Mesothelial cell of epicardium (in vitro differentiated cells): ENCODE results near the gene AXL. TPM values are rescaled to one million over a fixed set of nuclear protein-coding genes. Genes with fewer than 3 reads are reported as not detected.

Experiments
- DNase-seq, 2 experiments: peaks; one replicate each; pipeline ENCODE4 v3.0.0; 2021; ENCODE audit warnings: low spot score in 2 of 2; ENCODE audit not compliant: unreplicated experiment in 2 of 2
- H3K27ac Mint-ChIP-seq: 2 replicates; pipeline ENCODE4 v1.8.0; 2021; ENCODE audit warnings: mixed read lengths
- H3K27me3 Mint-ChIP-seq: 2 replicates; pipeline ENCODE4 v1.8.0; 2021; ENCODE audit warnings: low read depth, mixed read lengths
- H3K36me3 Mint-ChIP-seq: 2 replicates; pipeline ENCODE4 v1.8.0; 2021; ENCODE audit warnings: mixed read lengths
- H3K4me1 Mint-ChIP-seq: 2 replicates; pipeline ENCODE4 v1.8.0; 2021; ENCODE audit warnings: mixed read lengths
- H3K4me3 Mint-ChIP-seq: 2 replicates; pipeline ENCODE4 v1.8.0; 2021; ENCODE audit warnings: mild to moderate bottlenecking, moderate library complexity, mixed read lengths
- H3K9me3 Mint-ChIP-seq: 2 replicates; pipeline ENCODE4 v1.8.0; 2021; ENCODE audit warnings: mixed read lengths
- CTCF ChIP-seq: fragments of 200-600 bp; sonication (generic); IDR thresholded peaks from one replicate; pipeline ENCODE4 v1.5.0; 2021; ENCODE audit warnings: antibody characterized with exemption; ENCODE audit not compliant: unreplicated experiment
- total RNA-seq: library from RNA; stranded (reverse); gene quantifications from 3 replicates; pipeline ENCODE4 v1.2.1, GENCODE V29; 2021

Gene AXL
- total RNA-seq, 1 donor from 2014 or later, result 60.0 TPM

DNA sequence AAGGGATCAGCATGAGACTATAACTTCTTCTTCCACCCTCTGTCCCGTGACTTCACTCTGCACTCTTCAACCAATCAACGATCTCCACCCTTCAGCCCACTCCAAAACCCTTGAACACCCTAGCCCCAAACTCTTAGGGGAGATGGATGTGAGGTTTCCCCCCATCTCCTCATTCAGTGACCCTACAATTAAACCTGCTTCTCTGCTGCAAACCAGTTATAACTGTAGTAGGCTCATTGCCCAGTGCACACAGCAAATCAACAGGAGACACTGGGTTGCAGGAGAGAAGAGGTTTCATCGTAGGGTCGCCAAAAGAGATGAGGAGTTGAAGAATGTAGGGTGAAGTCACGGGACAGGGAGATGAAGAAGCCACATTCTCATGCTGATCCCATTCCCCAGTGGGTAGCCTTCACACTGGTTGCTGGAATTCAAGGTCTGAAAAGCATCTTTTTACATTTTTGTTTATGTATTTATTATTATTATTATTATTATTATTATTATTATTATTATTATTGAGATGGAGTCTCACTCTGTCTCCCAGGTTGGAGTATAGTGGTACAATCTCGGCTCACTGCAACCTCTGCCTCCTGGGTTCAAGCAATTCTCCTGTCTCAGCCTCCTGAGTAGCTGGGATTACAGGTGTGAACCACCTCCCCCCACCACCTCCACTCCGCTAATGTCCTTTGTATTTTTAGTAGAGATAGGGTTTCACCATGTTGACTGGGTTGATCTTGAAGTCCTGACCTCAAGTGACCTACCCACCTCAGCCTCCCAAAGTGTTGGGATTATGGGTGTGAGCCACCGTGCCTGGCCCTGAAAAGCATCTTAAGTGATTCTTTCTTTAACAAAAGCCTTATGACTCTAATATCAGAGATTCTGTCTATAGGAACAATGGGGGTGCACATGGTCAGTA lies 31.8 kb upstream of the AXL start:
- H3K27ac Mint-ChIP-seq, result peak overlapping the region; percentile 56
- no peak for DNase-seq

GRCh38 chr19:41187884-41188279 lies 31.1 kb upstream of the AXL start:
- Mint-ChIP-seq H3K4me3 (no peak overlapping the region), H3K27ac (peak overlapping the region; percentile 56), H3K9me3 (no peaks in the 10 kb centered on the region), H3K36me3 (no peaks in the 10 kb centered on the region), H3K4me1 (peaks cover 28% of the 10 kb centered on the region), H3K27me3 (peaks cover 1% of the 10 kb centered on the region)
- TF ChIP-seq CTCF, result no peak
- no peak for DNase-seq

More for the DNA sequence above, 31.8 kb upstream of the AXL start:
- TF ChIP-seq CTCF, result no peak
- Mint-ChIP-seq H3K4me1 (peaks cover 21% of the 10 kb centered on the region), H3K27me3 (no peaks in the 10 kb centered on the region), H3K9me3 (no peaks in the 10 kb centered on the region), H3K36me3 (no peaks in the 10 kb centered on the region), H3K4me3 (no peak overlapping the region)

GRCh38 chr19:41189425-41190065 lies 29.5 kb upstream of the AXL start:
- H3K27me3 Mint-ChIP-seq, result peaks cover 1% of the 10 kb centered on the region
- no peak for TF ChIP-seq CTCF
- H3K4me3 Mint-ChIP-seq, result peak overlapping the region; percentile 30
- DNase-seq, result peak in 1 of 2 experiments; percentile 42
- peaks cover 36% of the 10 kb centered on the region for H3K4me1 Mint-ChIP-seq
- no peaks in the 10 kb centered on the region for H3K36me3 Mint-ChIP-seq
- no peaks in the 10 kb centered on the region for H3K9me3 Mint-ChIP-seq
- peak overlapping the region; percentile 94 for H3K27ac Mint-ChIP-seq

DNA sequence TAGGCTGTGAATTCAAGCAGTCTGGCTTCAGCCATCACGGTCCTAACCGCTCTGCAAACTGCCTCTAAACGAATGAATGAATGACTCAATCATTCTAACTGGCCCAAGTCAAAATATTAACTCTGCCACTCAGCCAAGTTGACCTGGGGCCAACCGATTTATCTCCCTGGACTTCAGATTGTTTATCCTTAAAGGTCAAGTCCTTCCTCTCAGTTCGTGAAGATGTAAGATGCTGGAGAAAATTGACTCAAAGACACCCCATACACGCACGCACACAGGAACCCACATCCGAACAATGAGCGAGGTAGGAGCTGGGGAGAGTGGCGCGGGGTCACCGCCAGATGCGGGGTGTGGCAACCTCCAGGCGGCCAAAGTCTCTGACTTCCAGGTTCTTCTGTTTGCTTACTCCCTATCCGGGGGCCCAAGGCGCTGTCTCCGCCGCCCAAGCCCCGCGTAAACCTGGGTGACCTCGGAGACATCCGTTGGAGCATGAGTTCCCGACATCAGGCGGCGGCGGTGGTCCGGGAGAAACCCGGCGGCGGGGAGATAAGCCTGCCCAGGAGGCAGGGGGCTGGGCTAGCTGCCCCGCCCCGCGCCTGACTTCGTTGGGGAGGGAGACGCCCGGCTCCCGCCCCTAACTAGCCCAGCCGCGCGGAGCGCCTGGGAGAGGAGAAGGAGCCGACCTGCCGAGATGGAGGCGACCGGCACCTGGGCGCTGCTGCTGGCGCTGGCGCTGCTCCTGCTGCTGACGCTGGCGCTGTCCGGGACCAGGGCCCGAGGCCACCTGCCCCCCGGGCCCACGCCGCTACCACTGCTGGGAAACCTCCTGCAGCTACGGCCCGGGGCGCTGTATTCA lies 26.2 kb upstream of the AXL start, which contains the start of gene CYP2S1:
CYP2S1 (plus strand) TSS at position 646 of the 856 bp plus-strand sequence; CDS start at position 692, 46 bp downstream.
- Mint-ChIP-seq H3K27me3 (peaks cover 1% of the 10 kb centered on the region), H3K4me1 (peaks cover 33% of the 10 kb centered on the region), H3K9me3 (no peaks in the 10 kb centered on the region), H3K4me3 (peak within 1 kb of the TSS; percentile 70), H3K27ac (peak within 1 kb of the TSS; percentile 78), H3K36me3 (no peaks in the 10 kb centered on the region)
- DNase-seq, result peak; percentile 27 to 51
- no peak for TF ChIP-seq CTCF

DNA sequence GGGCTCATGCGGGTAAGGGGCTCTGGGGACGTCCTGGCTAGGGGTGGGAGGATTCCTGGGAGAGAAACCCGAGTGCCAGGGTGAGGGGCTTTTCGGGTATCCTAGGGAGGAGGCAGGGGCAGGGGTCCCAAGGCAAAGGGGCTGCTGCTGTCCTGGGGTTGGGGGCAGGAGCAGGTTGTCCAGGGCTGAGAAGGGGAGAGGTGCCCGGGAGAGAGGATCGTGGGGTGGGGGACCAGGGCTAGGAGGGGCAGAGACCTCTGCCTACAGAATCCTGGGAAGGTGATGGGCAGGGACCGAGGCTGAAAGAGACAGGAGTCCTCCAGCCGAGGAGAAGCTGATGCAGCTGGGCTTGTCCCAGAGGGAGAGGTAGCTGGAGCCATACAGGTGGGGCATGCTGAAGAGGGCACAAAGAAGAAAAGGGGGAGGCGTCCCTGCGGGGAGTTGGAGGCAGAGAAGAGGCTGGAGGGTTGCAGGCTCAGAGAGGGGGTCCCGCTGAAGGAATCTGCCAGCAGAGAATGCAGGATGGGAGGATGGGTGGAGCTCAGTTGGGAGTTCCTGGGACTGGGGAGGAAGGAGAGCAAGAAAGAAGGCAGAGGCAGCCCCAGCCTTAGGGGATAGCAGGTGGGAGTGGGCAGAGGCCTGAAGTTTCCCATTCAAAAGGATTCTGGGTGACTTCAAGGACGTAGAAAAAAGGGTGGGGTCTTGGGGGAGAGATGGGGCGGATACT lies 25.4 kb upstream of the AXL start:
- Mint-ChIP-seq H3K27me3 (peaks cover 1% of the 10 kb centered on the region), H3K4me3 (peak overlapping the region; percentile 70), H3K4me1 (peaks cover 31% of the 10 kb centered on the region), H3K9me3 (no peaks in the 10 kb centered on the region), H3K27ac (peak overlapping the region; percentile 78), H3K36me3 (peaks cover 3% of the 10 kb centered on the region)
- DNase-seq, result no peak
- TF ChIP-seq CTCF, result no peak
